K562 (cell line): ENCODE measurements around the gene SBK1.

Experiments
- CTBP1 ChIP-seq: fragments of 450-650 bp; IDR thresholded peaks from 2 replicates; pipeline ENCODE4 v1.6.1; 2016; ENCODE audit warnings: borderline replicate concordance
- CTCF ChIP-seq, 3 experiments: IDR thresholded peaks in 2 of 3; conservative IDR thresholded peaks in 1 of 3; 2 replicates each; pipeline ENCODE4 v1.5.1; 2011 to 2012; ENCODE audit warnings: low read length in 3 of 3, mild to moderate bottlenecking in 3 of 3, control low read depth in 2 of 3, improper control_type of control experiment in 1 of 3, inconsistent platforms in 1 of 3, low read depth in 1 of 3, mixed read lengths in 1 of 3, moderate library complexity in 1 of 3; ENCODE audit not compliant: insufficient read depth in 2 of 3
- JUN ChIP-seq, 2 experiments: sonication (generic) in 1 of 2; formaldehyde crosslinking in 1 of 2; IDR thresholded peaks; 2 replicates each; pipeline versions ENCODE4 v1.6.1 to v1.8.0; 2012 to 2022; ENCODE audit warnings: borderline replicate concordance in 2 of 2, mild to moderate bottlenecking in 2 of 2, improper control_type of control experiment in 1 of 2, low read depth in 1 of 2, low read length in 1 of 2, missing genetic modification reagents in 1 of 2
- KAT7 ChIP-seq: sonication (generic); formaldehyde crosslinking; IDR thresholded peaks from 2 replicates; pipeline ENCODE4 v1.8.0; 2022; ENCODE audit warnings: missing genetic modification reagents, mild to moderate bottlenecking, borderline replicate concordance
- MAZ ChIP-seq, 2 experiments: fragments of 450-650 bp in 1 of 2; sonication (generic) in 1 of 2; formaldehyde crosslinking; IDR thresholded peaks in 1 of 2; conservative IDR thresholded peaks in 1 of 2; 2 replicates each; pipeline versions ENCODE4 v1.4.0 to v1.5.0; 2020; ENCODE audit warnings: mild to moderate bottlenecking in 1 of 2, missing genetic modification reagents in 1 of 2
- MYC ChIP-seq, 2 experiments: fragments of 250-450 bp in 1 of 2; sonication (Bioruptor Pico) in 1 of 2; IDR thresholded peaks; 2 replicates each; pipeline versions ENCODE4 v1.5.1 to v1.6.1; 2012 to 2021; ENCODE audit warnings: low read depth in 2 of 2, borderline replicate concordance in 1 of 2, improper control_type of control experiment in 1 of 2, low read length in 1 of 2, mild to moderate bottlenecking in 1 of 2, moderate library complexity in 1 of 2
- NCOA4 ChIP-seq: fragments of 450-650 bp; IDR thresholded peaks from 2 replicates; pipeline ENCODE4 v1.6.1; 2018; ENCODE audit warnings: mild to moderate bottlenecking; ENCODE audit not compliant: partially characterized antibody
- POLR2A ChIP-seq: fragments of 450-650 bp; conservative IDR thresholded peaks from 2 replicates; pipeline ENCODE4 v1.6.1; 2016
- REST ChIP-seq, 2 experiments: fragments of 450-650 bp; formaldehyde crosslinking in 1 of 2; IDR thresholded peaks; 2 replicates each; pipeline versions ENCODE4 v1.4.0 to v1.6.1; 2014 to 2020; ENCODE audit warnings: mild to moderate bottlenecking in 2 of 2, borderline replicate concordance in 1 of 2, low read depth in 1 of 2
- SIN3B ChIP-seq: fragments of 450-650 bp; IDR thresholded peaks from 2 replicates; pipeline ENCODE4 v1.6.1; 2017; ENCODE audit warnings: low read depth, mild to moderate bottlenecking, moderate library complexity
- SRSF7 ChIP-seq: fragments of 200-400 bp; formaldehyde crosslinking; optimal IDR thresholded peaks from 2 replicates; pipeline ENCODE3; 2017; ENCODE audit warnings: mild to moderate bottlenecking, low read depth, low read length
- TEAD1 ChIP-seq, 2 experiments: fragments of 450-650 bp in 1 of 2; sonication (generic) in 1 of 2; formaldehyde crosslinking; IDR thresholded peaks; 2 replicates each; pipeline versions ENCODE4 v1.4.0 to v1.8.0; 2020 to 2022; ENCODE audit warnings: mild to moderate bottlenecking in 2 of 2, missing genetic modification reagents in 1 of 2
- ZNF583 ChIP-seq: fragments of 250-450 bp; sonication (Bioruptor Pico); IDR thresholded peaks from 2 replicates; pipeline ENCODE4 v1.4.0; 2020
- ZZZ3 ChIP-seq: fragments of 450-650 bp; IDR thresholded peaks from 2 replicates; pipeline ENCODE4 v1.6.1; 2016; ENCODE audit warnings: antibody characterized with exemption, mild to moderate bottlenecking, moderate library complexity

GRCh38 chr16:28297308-28297707, 5.0 kb downstream of the SBK1 start:
- TF ChIP-seq POLR2A (no peak), CTCF (IDR thresholded peaks at IDR 0.05 in 2 of 3, conservative IDR thresholded peaks at IDR 0.05 in 1 of 3; ENCODE audit: insufficient read depth in 2 of 3, low read depth in 1 of 3, low read length in 3 of 3) (no peak), SIN3B (no peak), NCOA4 (no peak), REST (IDR thresholded peaks at IDR 0.05; ENCODE audit: borderline replicate concordance) (no peak), REST (CRISPR knock-in tag; IDR thresholded peaks at IDR 0.05; ENCODE audit: low read depth) (no peak), KAT7 (CRISPR knock-in tag) (no peak), SRSF7 (no peak), CTBP1 (no peak), JUN (IDR thresholded peaks at IDR 0.05; ENCODE audit: borderline replicate concordance, low read depth, low read length) (no peak), JUN (CRISPR knock-in tag; IDR thresholded peaks at IDR 0.05; ENCODE audit: borderline replicate concordance) (no peak), TEAD1 (CRISPR knock-in tag; IDR thresholded peaks at IDR 0.05) (no peak), ZZZ3 (no peak), MYC (IDR thresholded peaks at IDR 0.05; ENCODE audit: low read depth, low read length) (no peak), MYC (CRISPR knock-in tag; IDR thresholded peaks at IDR 0.05; ENCODE audit: borderline replicate concordance, low read depth) (no peak), ZNF583 (CRISPR knock-in tag) (no peak), MAZ (CRISPR knock-in tag; conservative IDR thresholded peaks at IDR 0.05 in 1 of 2, IDR thresholded peaks at IDR 0.05 in 1 of 2) (no peak)
